Fibroblast of the aortic adventitia (primary cell): ENCODE measurements around the gene TAF4B. TPM values are rescaled to one million over a fixed set of nuclear protein-coding genes. Genes with fewer than 3 reads are reported as not detected.
"Not testable (repeated sequence)": the region's sequence is repeated elsewhere in the genome, so short reads cannot be mapped to it uniquely, and the experiment has no call there.

Experiments
- DNase-seq: peaks from one replicate; pipeline ENCODE4 v3.0.0-alpha.2; 2010; ENCODE audit warnings: low read depth
- H3K4me3 ChIP-seq: 2 replicates; pipeline ENCODE4 v1.5.1; 2011; ENCODE audit warnings: low read depth, mild to moderate bottlenecking, control low read depth, low read length, moderate library complexity
- CTCF ChIP-seq: IDR thresholded peaks from 2 replicates; pipeline ENCODE4 v1.5.1; 2011; ENCODE audit warnings: mild to moderate bottlenecking, low read length, control low read depth, inconsistent platforms; ENCODE audit not compliant: insufficient read depth
- total RNA-seq: library from RNA; depleted of rRNA; stranded (reverse); fragments of >200 nt; gene quantifications from 2 replicates; pipeline ENCODE4 v1.2.3, GENCODE V29; 2012; ENCODE audit warnings: low replicate concordance

TAF4B gene
- total RNA-seq, 1 donor: 3.6 TPM

- H3K4me3 ChIP-seq: no peak overlapping the region
- no peak for TF ChIP-seq CTCF
- DNase-seq: no peak
These were observed 61.4 kb downstream of the TAF4B start for GRCh38 chr18:26287644-26288043.

DNA sequence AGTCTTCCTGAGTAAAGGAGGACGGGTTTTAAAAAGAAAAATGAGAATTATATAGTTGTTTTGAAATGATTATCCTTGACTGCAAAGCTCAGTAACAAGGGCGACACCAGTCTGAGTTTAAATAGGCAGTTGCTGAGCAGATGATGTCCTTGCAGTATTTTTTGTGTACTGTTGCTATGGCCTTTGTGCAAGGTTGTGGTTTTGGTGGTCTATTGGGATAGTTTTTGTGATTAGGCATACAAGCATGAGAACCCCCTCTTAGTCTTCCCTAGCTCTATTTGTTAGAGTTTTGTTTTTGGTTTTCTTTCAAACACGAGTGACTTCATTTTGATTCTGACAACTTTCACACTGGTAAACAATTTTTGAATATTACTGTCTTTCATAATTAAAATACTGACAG, 64.1 kb downstream of the TAF4B start:
- no peak overlapping the region for H3K4me3 ChIP-seq
- no peak for DNase-seq
- TF ChIP-seq CTCF: no peak

- H3K4me3 ChIP-seq: no peak overlapping the region
- TF ChIP-seq CTCF: no peak
These were observed 67.7 kb downstream of the TAF4B start for GRCh38 chr18:26293982-26294381.

DNA sequence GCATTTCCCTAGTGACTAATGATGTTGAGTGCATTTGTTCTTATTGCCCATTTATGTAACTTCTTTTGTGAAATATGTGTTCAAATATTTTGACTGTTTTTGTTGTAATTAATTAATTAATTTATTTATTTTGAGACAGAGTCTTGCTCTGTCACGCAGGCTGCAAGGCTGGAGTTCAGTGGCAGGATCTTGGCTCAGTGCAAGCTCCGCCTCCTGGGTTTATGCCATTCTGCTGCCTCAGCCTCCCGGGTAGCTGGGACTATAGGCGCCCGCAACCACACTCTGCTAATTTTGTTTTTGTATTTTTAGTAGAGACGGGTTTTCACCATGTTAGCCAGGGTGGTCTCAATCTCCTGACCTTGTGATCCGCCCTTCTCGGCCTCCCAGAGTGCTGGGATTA, 71.9 kb downstream of the TAF4B start:
- TF ChIP-seq CTCF: no peak
- H3K4me3 ChIP-seq: no peak overlapping the region
- DNase-seq: no peak

More at GRCh38 chr18:26293982-26294381, 67.7 kb downstream of the TAF4B start:
- DNase-seq: no peak

DNA sequence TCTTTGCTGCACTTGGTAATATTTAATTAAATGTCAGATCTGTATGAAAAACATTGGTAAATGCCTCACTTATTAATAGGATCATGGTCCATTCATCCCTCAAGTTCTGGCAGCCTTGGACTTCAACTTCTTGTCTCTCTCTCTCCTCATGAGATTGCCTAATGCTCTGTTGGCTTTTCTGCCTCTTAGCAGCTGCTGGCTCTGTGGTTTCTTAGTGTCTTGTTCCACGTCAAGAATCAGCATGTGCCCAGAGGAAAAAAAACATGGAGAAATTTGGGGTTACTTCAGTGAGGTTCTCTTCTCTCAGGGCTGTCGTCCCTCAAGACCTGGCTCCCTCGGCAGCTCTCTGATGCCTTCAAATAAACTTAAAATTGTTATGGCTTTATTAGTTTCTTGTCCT, 75.4 kb downstream of the TAF4B start:
- TF ChIP-seq CTCF: no peak
- no peak overlapping the region for H3K4me3 ChIP-seq
- DNase-seq: peak; percentile 35

DNA sequence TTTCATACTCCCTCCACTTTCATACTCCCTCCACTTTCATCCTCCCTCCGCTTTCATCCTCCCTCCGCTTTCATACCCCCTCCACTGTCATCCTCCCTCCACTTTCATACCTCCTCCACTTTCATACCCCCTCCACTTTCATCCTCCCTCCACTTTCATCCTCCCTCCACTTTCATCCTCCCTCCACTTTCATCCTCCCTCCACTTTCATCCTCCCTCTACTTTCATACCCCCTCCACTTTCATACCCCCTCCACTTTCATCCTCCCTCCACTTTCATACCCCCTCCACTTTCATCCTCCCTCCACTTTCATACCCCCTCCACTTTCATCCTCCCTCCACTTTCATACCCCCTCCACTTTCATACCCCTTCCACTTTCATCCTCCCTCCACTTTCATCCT, 77.0 kb downstream of the TAF4B start:
- not testable (repeated sequence) for H3K4me3 ChIP-seq, DNase-seq

DNA sequence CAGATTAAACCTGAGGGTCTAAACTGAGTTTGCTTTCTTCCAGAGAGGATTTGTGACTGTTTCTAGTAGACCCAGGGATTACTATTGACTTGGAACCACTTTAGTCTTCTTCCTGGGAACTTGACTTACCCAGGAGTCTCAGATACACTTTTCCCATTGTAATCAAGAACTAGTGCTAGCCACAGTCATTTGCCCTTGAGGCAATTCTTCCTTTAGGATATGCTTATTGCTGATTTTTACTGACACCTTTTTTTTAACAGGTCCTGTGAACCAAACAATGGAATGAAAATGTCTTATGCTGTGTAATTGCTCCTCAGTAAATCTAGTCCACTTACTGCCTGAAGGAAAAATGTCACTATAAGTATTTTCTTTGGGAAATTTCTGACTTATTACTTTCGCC, 78.3 kb downstream of the TAF4B start:
- no peak for TF ChIP-seq CTCF
- DNase-seq: no peak
- no peak overlapping the region for H3K4me3 ChIP-seq
